Stimulated activated CD4-positive, alpha-beta T cell treated with anti-CD3 and anti-CD28 coated beads, Interleukin-1b, Interleukin-23, amount 100 ng/mL, for 48 hours (primary cell): Measurements from ENCODE around the gene PALB2.
A peak's percentile ranks its signal among the peaks of the same experiment; 100 is the strongest.

Experiments used
- DNase-seq: peaks from one replicate; pipeline ENCODE4 v3.0.0-alpha.2; 2020

Gene PALB2

GRCh38 chr16:23640931-23641765, at the start of gene PALB2, which contains the start of gene DCTN5:
Gene PALB2, minus strand, starts transcription at chr16:23641310. Its CDS starts 153 bp downstream, at chr16:23641157.
Gene DCTN5, plus strand, starts transcription at chr16:23641466. Its CDS starts 77 bp downstream, at chr16:23641543.
- peak; percentile 92 for DNase-seq

- DNase-seq, result no peak
Observed at GRCh38 chr16:23689442-23690187, 48.5 kb upstream of the PALB2 start.

- DNase-seq, result no peak
Observed at GRCh38 chr16:23687034-23687808, 46.1 kb upstream of the PALB2 start.

DNA sequence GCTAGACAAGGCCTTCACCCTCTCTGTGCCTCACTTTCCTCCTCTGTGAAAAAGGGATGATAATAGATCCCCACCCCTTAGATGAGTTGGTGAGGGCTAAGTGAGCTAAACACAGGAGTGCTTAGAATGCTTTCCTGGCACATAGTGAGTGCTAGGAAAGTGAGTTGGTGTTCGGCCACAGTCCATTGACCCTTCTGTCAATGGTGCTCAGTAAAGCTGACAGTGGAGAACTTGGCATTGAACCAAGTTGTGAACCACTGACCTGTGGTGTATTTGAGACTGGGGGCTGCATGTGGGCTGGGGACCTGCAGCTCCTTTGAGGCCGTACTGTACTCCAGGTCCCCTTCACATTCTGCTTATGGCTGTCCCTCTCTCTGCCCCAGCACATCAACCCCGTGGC, 42.4 kb upstream of the PALB2 start:
- DNase-seq, result no peak

DNA sequence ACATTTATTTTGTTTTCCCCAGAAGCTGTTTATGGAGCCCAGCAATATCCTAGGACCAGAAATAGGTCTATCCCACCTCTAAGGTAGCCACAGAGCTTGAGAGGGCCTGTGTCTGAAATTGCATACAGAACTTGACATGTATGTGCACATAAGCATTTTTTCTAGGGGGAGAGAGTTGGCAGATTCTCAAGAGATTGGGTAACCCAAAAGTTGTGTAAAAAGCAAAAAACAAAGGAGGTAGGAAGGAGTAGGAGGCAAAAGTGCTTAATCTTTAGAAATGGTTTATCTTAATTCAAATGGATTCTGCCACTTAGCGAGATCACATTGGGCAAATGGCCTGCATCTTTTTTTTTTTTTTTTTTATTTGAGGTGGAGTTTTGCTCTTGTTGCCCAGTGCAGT, 41.1 kb upstream of the PALB2 start:
- no peak for DNase-seq

DNA sequence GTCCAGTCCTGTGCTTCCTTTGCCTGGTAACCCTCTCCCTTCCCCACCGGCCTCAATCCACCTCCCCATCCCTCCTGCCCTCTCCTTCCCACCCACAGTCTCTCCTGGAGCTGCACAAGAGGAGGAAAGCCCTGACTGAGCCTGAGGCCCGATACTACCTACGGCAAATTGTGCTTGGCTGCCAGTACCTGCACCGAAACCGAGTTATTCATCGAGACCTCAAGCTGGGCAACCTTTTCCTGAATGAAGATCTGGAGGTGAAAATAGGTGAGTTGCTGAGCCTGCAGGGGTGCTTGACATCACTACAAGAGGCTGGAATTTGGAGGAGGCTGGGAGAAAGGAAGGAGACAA, 38.9 kb upstream of the PALB2 start:
- DNase-seq, result no peak

DNA sequence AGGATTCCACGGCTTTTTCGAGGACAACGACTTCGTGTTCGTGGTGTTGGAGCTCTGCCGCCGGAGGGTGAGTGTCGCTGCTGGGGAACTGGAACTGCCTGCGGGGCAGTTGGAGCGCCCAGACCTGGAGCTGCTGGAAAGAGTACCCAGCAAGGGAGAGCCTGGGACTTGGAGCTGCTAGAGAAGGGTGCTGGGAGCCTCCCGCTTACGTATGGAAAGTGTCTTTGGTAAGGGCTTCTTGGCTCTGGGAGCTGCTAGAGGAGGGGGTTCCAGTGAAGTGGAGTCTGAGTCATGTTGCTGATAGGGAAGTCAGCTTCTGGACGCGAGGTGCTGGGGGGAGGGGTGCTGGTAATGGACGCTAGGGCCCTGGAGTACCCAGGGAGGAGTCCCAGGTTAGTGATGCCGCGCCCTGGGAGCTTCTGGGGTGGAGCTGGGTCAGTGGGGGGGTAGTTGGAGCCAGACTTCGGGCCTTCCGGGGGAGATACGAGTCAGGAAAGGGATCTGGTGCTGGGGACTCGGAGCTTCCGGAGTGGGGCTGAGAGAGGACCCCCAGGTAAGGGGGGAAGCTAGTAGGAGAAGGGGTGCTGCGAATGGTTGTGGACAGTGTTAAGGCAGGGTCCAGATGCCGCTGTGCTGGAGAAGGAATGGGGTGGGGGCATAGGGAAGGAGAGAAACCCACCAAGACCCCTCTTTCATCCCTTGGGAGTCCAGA, 38.3 kb upstream of the PALB2 start:
- DNase-seq, result peak; percentile 23

DNA sequence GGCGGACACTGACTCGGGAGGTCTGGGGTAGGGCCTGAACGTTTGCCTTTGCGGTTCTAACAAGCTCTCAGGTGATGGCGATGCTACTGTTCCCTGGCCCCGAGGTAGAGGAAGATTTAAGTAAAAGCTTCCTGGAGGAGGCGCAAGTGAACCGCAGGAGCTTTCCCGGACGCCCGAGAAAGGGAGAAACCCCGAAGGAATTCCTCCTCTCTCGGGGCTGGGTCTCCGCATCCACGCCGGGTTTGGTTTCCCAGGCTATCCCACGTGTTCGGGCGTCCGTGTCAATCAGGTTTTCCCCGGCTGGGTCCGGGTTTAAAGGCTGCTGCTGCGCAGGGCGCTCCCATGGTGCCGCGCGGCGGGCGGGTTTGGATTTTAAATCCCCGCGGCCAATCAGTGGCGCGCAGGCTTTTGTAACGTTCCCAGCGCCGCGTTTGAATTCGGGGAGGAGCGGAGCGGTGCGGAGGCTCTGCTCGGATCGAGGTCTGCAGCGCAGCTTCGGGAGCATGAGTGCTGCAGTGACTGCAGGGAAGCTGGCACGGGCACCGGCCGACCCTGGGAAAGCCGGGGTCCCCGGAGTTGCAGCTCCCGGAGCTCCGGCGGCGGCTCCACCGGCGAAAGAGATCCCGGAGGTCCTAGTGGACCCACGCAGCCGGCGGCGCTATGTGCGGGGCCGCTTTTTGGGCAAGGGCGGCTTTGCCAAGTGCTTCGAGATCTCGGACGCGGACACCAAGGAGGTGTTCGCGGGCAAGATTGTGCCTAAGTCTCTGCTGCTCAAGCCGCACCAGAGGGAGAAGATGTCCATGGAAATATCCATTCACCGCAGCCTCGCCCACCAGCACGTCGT, 37.5 kb upstream of the PALB2 start, which contains the start of gene PLK1:
Gene PLK1 (plus strand): TSS at position 460 of the 844 bp plus-strand sequence. CDS start 44 bp downstream, at position 504.
- DNase-seq, result peak; percentile 86

GRCh38 chr16:23676924-23677480, 35.9 kb upstream of the PALB2 start:
- no peak for DNase-seq

GRCh38 chr16:23673971-23674614, 33.0 kb upstream of the PALB2 start:
- no peak for DNase-seq

GRCh38 chr16:23670137-23670776, 29.1 kb upstream of the PALB2 start:
- peak; percentile 73 for DNase-seq

- DNase-seq, result no peak
Observed at GRCh38 chr16:23668873-23669272, 27.8 kb upstream of the PALB2 start.

GRCh38 chr16:23668225-23668624, 27.1 kb upstream of the PALB2 start:
- DNase-seq, result no peak

DNA sequence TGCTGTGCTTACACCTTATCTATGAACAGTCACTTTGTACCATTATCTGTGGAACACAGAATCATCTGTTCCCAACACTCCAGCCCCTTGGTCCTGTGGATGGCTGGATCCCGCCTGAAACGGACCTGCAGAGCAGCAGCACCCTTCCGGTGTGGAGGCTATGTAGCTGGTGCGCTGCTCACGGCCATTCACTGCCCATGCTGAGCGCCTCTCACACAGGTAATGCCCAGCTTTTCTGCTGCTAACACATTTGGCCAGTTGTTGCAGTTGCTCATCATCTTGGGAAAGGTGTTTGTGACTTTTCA, 26.2 kb upstream of the PALB2 start:
- no peak for DNase-seq

- no peak for DNase-seq
Observed at GRCh38 chr16:23666571-23667354, 25.7 kb upstream of the PALB2 start.

- DNase-seq, result no peak
Observed at GRCh38 chr16:23663918-23664317, 22.8 kb upstream of the PALB2 start.

- no peak for DNase-seq
Observed at GRCh38 chr16:23651943-23652468, 10.9 kb upstream of the PALB2 start.

DNA sequence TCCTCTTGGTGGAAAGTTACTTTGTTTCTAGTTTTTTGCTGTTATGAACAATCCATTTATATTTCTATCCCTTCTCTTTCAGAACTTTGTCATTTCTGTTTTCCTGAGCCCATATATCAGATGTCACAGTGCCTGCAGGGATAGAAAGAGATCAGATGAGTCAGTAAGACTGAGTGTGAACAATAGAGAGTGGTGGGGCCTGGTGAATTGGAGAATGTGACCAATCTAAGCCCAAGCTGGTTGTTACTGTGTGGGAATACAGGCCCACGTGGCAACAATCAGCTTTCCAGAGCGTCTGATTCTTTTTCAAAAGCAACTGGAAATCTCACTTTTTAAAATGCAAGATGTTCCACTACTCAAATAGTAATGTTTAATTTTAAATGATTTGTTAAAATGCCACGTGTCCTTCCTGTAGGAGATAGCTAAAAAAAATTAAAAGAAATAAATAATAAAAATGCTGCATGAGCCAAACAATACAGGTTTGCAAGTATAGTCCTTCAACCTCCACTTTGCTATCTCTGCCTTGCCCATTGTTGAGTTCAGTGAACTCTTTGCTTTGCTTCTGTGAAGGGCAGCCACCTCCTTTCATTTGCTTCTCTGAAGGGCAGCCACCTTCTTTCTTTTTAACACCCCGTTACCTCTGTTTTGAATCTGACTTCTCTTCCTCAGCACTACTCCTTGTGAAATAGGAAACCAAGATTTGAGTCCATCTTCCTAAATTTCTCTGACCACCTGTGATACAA, 9.7 kb upstream of the PALB2 start:
- no peak for DNase-seq
